Cardiac muscle cell (in vitro differentiated cells and primary cell): ENCODE measurements around the gene EXOC3L2. TPM values are rescaled to one million over a fixed set of nuclear protein-coding genes. Genes with fewer than 3 reads are reported as not detected.

Experiments
- DNase-seq, 2 donors: peaks; one replicate each; pipeline versions ENCODE4 v3.0.0 to v3.0.0-alpha.2; 2010 to 2017; ENCODE audit warnings: low read depth in 1 of 2, low spot score in 1 of 2
- H3K27ac ChIP-seq: fragments of 200-600 bp; sonication (generic); 2 replicates; pipeline ENCODE4 v1.5.1; 2016
- H3K27me3 ChIP-seq: fragments of 200-600 bp; sonication (generic); 2 replicates; pipeline ENCODE4 v1.6.0; 2016; ENCODE audit warnings: control low read depth
- H3K36me3 ChIP-seq: fragments of 200-600 bp; sonication (generic); 2 replicates; pipeline ENCODE4 v1.5.1; 2016; ENCODE audit warnings: control low read depth
- H3K4me1 ChIP-seq: fragments of 200-600 bp; sonication (generic); 2 replicates; pipeline ENCODE4 v1.8.1; 2017; ENCODE audit warnings: low read depth, mild to moderate bottlenecking, mixed run types
- H3K4me3 ChIP-seq: fragments of 200-600 bp; sonication (generic); 2 replicates; pipeline ENCODE4 v1.5.1; 2016; ENCODE audit warnings: mild to moderate bottlenecking
- H3K9me3 ChIP-seq: fragments of 200-600 bp; sonication (generic); 2 replicates; pipeline ENCODE4 v1.5.1; 2017; ENCODE audit warnings: low read depth, mild to moderate bottlenecking, control low read depth
- polyA plus RNA-seq: library from polyadenylated mRNA; unstranded; fragments of >200 nt; fragmentation: Nextera tagmentation; extraction: Ambion mirVana; gene quantifications from 2 replicates; pipeline ENCODE4 v1.2.1, GENCODE V29; 2016
- total RNA-seq: library from RNA; depleted of rRNA; stranded (reverse); fragments of >200 nt; gene quantifications from 2 replicates; pipeline ENCODE4 v1.2.3, GENCODE V29; 2016
- TF ChIP-seq, protein P1 (sequence below): IDR thresholded peaks from 2 replicates; pipeline ENCODE4 v1.5.1; 2012; ENCODE audit warnings: low read depth, mild to moderate bottlenecking, low read length

The EXOC3L2 gene
- total and polyA plus RNA-seq, 2 experiments from 2014 or later: 1.5 to 2.2 TPM

DNA sequence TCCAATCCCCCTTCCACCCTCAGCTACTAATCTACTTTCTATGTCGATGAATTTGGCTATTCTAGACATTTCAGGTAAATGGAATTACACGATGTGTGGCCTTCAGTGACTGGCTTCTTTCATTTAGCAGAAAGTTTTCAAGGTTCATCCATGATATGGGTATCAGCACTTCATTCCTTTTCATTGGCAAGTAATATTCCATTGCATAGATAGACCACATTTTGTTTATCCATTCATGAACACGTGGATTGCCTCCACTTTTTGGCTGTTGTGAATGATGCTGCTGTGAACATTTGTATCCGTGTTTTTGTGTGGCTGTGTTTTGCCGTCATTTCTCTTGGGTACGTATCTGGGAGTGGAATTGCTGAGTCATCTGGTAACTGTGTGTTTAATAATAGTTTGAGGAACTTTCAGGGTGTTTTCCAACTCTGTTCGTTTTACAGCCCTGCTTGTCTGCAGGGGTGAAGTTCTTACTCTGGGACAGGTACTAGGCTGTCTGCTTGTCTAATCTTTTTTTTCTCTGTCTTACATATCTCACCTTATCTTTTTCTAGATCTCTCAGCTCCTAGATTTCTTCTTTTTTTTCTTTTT, 38.3 kb upstream of the EXOC3L2 start:
- H3K4me1 ChIP-seq: no peaks in the 10 kb centered on the region
- no peak overlapping the region for H3K4me3 ChIP-seq
- peaks cover 36% of the 10 kb centered on the region for H3K36me3 ChIP-seq
- no peaks in the 10 kb centered on the region for H3K27me3 ChIP-seq
- no peak overlapping the region for H3K27ac ChIP-seq
- no peaks in the 10 kb centered on the region for H3K9me3 ChIP-seq
- TF ChIP-seq, protein P1, sequence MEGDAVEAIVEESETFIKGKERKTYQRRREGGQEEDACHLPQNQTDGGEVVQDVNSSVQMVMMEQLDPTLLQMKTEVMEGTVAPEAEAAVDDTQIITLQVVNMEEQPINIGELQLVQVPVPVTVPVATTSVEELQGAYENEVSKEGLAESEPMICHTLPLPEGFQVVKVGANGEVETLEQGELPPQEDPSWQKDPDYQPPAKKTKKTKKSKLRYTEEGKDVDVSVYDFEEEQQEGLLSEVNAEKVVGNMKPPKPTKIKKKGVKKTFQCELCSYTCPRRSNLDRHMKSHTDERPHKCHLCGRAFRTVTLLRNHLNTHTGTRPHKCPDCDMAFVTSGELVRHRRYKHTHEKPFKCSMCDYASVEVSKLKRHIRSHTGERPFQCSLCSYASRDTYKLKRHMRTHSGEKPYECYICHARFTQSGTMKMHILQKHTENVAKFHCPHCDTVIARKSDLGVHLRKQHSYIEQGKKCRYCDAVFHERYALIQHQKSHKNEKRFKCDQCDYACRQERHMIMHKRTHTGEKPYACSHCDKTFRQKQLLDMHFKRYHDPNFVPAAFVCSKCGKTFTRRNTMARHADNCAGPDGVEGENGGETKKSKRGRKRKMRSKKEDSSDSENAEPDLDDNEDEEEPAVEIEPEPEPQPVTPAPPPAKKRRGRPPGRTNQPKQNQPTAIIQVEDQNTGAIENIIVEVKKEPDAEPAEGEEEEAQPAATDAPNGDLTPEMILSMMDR: no peak
- DNase-seq: no peak

DNA sequence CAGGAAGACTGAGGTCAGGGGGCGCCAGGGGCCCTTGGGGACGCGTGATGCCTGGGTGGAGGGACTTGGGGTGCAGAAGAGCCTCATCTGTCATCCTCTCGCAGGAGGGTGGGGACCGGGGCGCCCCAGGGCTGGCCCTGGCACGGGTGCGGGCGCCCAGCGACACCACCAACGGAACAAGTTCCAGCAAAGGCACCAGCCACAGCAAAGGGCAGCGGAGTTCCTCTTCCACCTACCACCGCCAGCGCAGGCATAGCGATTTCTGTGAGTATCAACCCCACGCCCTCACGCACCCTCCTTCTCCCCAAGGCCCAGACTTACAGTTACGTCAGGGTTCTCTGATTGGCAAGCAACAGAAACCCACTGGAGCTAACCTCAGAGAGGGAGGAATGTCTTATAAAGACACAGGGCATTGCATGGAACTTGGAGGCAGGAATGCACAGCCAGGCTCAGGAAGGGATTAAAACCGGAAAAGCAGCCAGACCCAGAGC, 35.3 kb upstream of the EXOC3L2 start:
- Histone ChIP-seq H3K4me3 (no peak overlapping the region), H3K9me3 (no peaks in the 10 kb centered on the region), H3K27me3 (no peaks in the 10 kb centered on the region), H3K4me1 (no peaks in the 10 kb centered on the region), H3K27ac (no peak overlapping the region), H3K36me3 (peaks cover 33% of the 10 kb centered on the region)
- TF ChIP-seq, protein P1: no peak
- no peak for DNase-seq

DNA sequence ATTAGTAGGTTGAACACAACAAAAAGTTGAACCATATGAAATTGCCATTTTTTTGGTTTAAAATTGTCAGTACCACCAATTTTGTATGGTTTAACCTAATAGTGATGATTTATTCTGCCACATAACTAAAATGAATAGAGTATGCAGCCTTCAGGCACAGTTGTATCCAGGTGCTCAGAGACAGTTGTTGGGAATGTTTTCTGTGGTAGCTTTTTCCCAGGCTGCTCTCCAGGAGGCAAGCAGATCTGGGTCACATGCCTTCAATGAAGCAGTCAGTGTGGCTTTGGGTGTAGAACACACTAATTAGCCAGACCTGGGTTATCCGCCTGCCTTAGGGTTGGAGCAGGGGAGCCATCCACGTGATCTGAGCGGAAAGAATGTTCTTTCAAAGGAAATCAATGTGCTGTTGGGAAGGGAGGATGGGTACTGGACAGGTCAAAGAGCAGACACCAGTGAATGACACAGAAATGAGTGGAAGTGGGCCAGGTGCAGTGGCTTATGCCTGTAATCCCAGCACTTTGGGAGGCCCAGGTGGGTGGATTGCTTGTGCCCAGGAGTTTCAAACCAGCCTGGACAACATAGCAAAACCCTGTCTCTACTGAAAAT, 34.5 kb upstream of the EXOC3L2 start:
- TF ChIP-seq, protein P1: no peak
- Histone ChIP-seq H3K27me3 (no peaks in the 10 kb centered on the region), H3K27ac (no peak overlapping the region), H3K4me1 (no peaks in the 10 kb centered on the region), H3K36me3 (peaks cover 35% of the 10 kb centered on the region), H3K4me3 (no peak overlapping the region), H3K9me3 (no peaks in the 10 kb centered on the region)
- no peak for DNase-seq

DNA sequence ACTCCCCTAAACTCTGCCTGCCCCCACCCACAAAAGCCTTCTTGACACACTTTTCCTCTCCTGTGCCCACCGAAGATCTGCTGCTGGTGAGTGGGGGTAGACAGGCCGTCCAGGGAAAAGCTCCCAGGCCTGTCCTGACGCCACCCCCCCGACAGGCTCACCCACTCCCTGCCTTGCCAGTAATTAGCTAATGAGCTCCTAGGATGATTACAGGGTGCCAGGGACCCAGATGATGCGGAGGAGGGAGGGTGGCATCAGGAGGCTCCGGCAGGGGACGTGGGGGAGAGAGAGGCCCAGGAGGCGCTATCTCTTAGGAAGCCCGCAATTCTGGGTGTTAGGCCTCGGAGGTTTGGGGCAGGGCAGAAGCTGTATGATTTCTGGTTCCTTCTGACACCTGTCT, 32.9 kb upstream of the EXOC3L2 start:
- H3K4me3 ChIP-seq: no peak overlapping the region
- H3K36me3 ChIP-seq: peaks cover 35% of the 10 kb centered on the region
- H3K27ac ChIP-seq: no peak overlapping the region
- H3K27me3 ChIP-seq: no peaks in the 10 kb centered on the region
- H3K4me1 ChIP-seq: no peaks in the 10 kb centered on the region
- DNase-seq: no peak
- TF ChIP-seq, protein P1: no peak
- H3K9me3 ChIP-seq: no peaks in the 10 kb centered on the region

DNA sequence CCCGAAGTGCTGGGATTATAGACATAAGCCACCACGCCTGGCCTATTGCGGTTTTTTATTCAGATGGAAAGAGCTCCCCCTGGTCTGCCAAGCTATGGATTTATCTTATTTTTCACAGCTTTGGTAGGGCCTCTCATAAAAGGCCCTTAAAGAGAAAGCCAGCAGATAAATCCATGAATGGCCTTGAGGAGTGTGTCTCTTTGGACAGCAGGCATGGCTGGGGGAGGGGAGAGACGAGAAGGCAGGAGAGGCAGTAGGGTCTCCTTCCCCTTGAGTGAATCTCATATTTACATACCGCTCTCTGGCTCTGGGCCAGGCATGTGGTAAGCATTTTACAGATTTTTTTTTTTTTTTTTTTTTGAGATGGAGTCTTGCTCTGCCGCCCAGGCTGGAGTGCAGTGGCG, 31.1 kb upstream of the EXOC3L2 start:
- H3K4me3 ChIP-seq: no peak overlapping the region
- H3K36me3 ChIP-seq: peaks cover 43% of the 10 kb centered on the region
- no peaks in the 10 kb centered on the region for H3K9me3 ChIP-seq
- TF ChIP-seq, protein P1: peak; percentile 13
- H3K4me1 ChIP-seq: no peaks in the 10 kb centered on the region
- no peaks in the 10 kb centered on the region for H3K27me3 ChIP-seq
- no peak overlapping the region for H3K27ac ChIP-seq
- peak; percentile 17 to 70 for DNase-seq
